Endodermal cell (in vitro differentiated cells): ENCODE measurements around the gene GPS1. TPM values are rescaled to one million over a fixed set of nuclear protein-coding genes. Genes with fewer than 3 reads are reported as not detected.

ENCODE experiments used
- DNase-seq: peaks from one replicate; pipeline ENCODE4 v3.0.0-alpha.2; 2017
- H3K27ac ChIP-seq: 2 replicates; pipeline ENCODE4 v1.5.1; 2013; ENCODE audit warnings: mild to moderate bottlenecking, low read depth, low read length, moderate library complexity
- H3K27me3 ChIP-seq: 2 replicates; pipeline ENCODE4 v1.6.1; 2013; ENCODE audit warnings: mild to moderate bottlenecking, low read length, moderate library complexity; ENCODE audit not compliant: insufficient read depth, control insufficient read depth, poor library complexity, severe bottlenecking
- H3K36me3 ChIP-seq: 2 replicates; pipeline ENCODE4 v1.7.0; 2013; ENCODE audit warnings: mild to moderate bottlenecking, low read length, moderate library complexity; ENCODE audit not compliant: control insufficient read depth, insufficient read depth
- H3K4me1 ChIP-seq: one replicate; pipeline ENCODE4 v1.7.0; 2013; ENCODE audit warnings: low read length; ENCODE audit not compliant: control insufficient read depth, insufficient read depth
- H3K4me3 ChIP-seq: 2 replicates; pipeline ENCODE4 v1.5.1; 2013; ENCODE audit warnings: mild to moderate bottlenecking, low read length, moderate library complexity
- H3K9ac ChIP-seq: 2 replicates; pipeline ENCODE4 v1.6.1; 2013; ENCODE audit warnings: mild to moderate bottlenecking, low read length, moderate library complexity; ENCODE audit not compliant: poor library complexity, severe bottlenecking; ENCODE audit errors: extremely low read depth
- H3K9me3 ChIP-seq: 2 replicates; pipeline ENCODE4 v1.6.1; 2013; ENCODE audit warnings: mild to moderate bottlenecking, low read length, moderate library complexity; ENCODE audit not compliant: control insufficient read depth
- H3K27ac Mint-ChIP-seq: 2 replicates; pipeline ENCODE4 v1.8.0; 2020; ENCODE audit warnings: mixed read lengths
- H3K27me3 Mint-ChIP-seq: 2 replicates; pipeline ENCODE4 v1.8.0; 2021; ENCODE audit warnings: mild to moderate bottlenecking, mixed read lengths; ENCODE audit not compliant: insufficient read depth
- H3K36me3 Mint-ChIP-seq: 2 replicates; pipeline ENCODE4 v1.8.0; 2020; ENCODE audit warnings: low read depth, mixed read lengths
- H3K4me1 Mint-ChIP-seq: 2 replicates; pipeline ENCODE4 v1.8.0; 2020; ENCODE audit warnings: mixed read lengths
- H3K4me3 Mint-ChIP-seq: 2 replicates; pipeline ENCODE4 v1.8.0; 2020; ENCODE audit warnings: mild to moderate bottlenecking, moderate library complexity, mixed read lengths
- H3K9me3 Mint-ChIP-seq: 2 replicates; pipeline ENCODE4 v1.8.0; 2020; ENCODE audit warnings: mild to moderate bottlenecking, mixed read lengths
- WGBS, 2 experiments: methylation state at CpG; one replicate each; pipeline versions ENCODE4 v1.1.5 to v1.1.7; 2013; ENCODE audit warnings: missing lambda C conversion rate in 2 of 2, mixed read lengths in 1 of 2; ENCODE audit not compliant: insufficient coverage in 1 of 2, insufficient read length in 1 of 2; 5-methylcytosine and 5-hydroxymethylcytosine counted together
- total RNA-seq, 2 donors: library from RNA; stranded (reverse); fragmentation: NEBNext Ultra II Directional in 1 of 2; extraction: Animal tissue kit (Norgen Biotek cat#: 25700) in 1 of 2; gene quantifications; 2 replicates in 1 of 2; 3 replicates in 1 of 2; pipeline ENCODE4 v1.2.1, GENCODE V29; 2021
- TF ChIP-seq, protein P1 (sequence below): fragments of 200-600 bp; sonication (generic); conservative IDR thresholded peaks from 2 replicates; pipeline ENCODE4 v1.5.0; 2021; ENCODE audit warnings: antibody characterized with exemption, mild to moderate bottlenecking

The GPS1 gene
- total RNA-seq, 2 donors from 2014 or later: 152 to 153 TPM

DNA sequence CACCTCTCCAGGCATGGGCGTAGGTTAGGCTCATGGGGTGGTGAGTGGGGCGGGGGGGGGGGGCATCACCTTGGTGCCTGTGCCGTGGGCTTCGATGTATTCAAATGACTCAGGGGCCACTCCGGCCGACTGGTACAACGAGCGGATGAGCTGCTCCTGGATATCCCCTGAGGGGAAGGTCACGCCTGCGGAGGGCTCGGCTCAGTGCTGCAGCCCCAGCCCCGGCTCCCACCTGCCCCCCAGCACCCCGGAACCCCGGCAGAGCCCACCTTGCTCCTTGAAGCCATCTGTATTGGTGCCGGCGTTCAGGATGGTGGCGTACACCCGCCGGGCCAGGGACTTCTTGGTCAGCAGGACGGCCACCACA, 40.9 kb downstream of the GPS1 start:
- Mint-ChIP-seq H3K4me1 (peaks cover 2% of the 10 kb centered on the region), H3K27me3 (no peaks in the 10 kb centered on the region), H3K27ac (no peak overlapping the region), H3K9me3 (no peaks in the 10 kb centered on the region), H3K36me3 (peaks cover 32% of the 10 kb centered on the region), H3K4me3 (no peak overlapping the region)
- no peak overlapping the region for H3K27ac ChIP-seq
- no peaks in the 10 kb centered on the region for H3K9me3 ChIP-seq
- DNase-seq: no peak
- H3K9ac ChIP-seq: no peak overlapping the region
- peaks cover 17% of the 10 kb centered on the region for H3K4me1 ChIP-seq
- TF ChIP-seq, protein P1, sequence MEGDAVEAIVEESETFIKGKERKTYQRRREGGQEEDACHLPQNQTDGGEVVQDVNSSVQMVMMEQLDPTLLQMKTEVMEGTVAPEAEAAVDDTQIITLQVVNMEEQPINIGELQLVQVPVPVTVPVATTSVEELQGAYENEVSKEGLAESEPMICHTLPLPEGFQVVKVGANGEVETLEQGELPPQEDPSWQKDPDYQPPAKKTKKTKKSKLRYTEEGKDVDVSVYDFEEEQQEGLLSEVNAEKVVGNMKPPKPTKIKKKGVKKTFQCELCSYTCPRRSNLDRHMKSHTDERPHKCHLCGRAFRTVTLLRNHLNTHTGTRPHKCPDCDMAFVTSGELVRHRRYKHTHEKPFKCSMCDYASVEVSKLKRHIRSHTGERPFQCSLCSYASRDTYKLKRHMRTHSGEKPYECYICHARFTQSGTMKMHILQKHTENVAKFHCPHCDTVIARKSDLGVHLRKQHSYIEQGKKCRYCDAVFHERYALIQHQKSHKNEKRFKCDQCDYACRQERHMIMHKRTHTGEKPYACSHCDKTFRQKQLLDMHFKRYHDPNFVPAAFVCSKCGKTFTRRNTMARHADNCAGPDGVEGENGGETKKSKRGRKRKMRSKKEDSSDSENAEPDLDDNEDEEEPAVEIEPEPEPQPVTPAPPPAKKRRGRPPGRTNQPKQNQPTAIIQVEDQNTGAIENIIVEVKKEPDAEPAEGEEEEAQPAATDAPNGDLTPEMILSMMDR: no peak
- peaks cover 67% of the 10 kb centered on the region for H3K36me3 ChIP-seq
- 96 to 98% methylated on average over 9 to 20 of the region's 20 CpGs for WGBS, 2 experiments
- no peaks in the 10 kb centered on the region for H3K27me3 ChIP-seq
- H3K4me3 ChIP-seq: no peak overlapping the region

DNA sequence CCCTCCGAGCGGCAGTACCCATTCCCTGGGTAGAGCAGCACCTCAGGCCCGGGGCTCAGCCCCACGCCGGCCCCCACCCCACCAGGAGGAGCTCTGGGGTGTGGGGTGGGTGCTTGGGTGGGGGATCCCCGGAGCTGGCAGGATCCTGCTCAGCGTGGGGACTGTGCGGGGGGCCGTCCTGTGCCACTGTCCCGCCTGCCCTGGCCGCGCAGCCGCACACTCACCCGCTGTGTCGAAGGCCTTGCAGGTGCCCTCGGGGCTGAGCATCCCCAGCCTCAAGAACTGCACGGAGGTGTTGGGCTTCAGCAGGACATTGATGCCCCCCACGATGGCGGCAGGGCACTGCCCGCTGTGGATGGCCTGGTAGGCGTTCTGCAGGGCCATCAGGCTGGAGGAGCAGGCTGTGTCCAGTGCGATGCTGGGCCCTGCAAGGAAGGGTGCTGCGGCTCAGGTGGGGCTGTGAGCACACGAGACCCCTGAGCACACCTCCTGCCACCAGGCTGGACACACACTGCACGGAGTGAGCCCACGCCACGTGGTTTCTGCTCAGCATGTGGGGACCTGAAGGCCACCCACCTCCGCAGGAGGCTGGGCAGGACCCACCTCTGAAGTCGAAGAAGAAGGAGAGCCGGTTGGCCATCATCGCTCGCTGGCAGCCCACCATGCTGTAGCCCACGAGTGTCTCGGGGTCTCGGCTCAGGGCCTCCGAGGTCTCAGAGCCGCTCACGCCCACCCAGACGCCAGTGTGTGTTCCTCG, 41.5 kb downstream of the GPS1 start:
- H3K27ac ChIP-seq: no peak overlapping the region
- H3K4me3 ChIP-seq: no peak overlapping the region
- no peaks in the 10 kb centered on the region for H3K27me3 Mint-ChIP-seq
- H3K9me3 Mint-ChIP-seq: no peaks in the 10 kb centered on the region
- H3K36me3 ChIP-seq: peaks cover 62% of the 10 kb centered on the region
- H3K4me1 ChIP-seq: peaks cover 17% of the 10 kb centered on the region
- H3K9me3 ChIP-seq: no peaks in the 10 kb centered on the region
- peaks cover 2% of the 10 kb centered on the region for H3K4me1 Mint-ChIP-seq
- 95 to 96% methylated on average over 32 to 40 of the region's 40 CpGs for WGBS, 2 experiments
- no peaks in the 10 kb centered on the region for H3K27me3 ChIP-seq
- H3K4me3 Mint-ChIP-seq: no peak overlapping the region
- TF ChIP-seq, protein P1: no peak
- no peak overlapping the region for H3K9ac ChIP-seq
- H3K27ac Mint-ChIP-seq: no peak overlapping the region
- no peak for DNase-seq
- peaks cover 28% of the 10 kb centered on the region for H3K36me3 Mint-ChIP-seq

DNA sequence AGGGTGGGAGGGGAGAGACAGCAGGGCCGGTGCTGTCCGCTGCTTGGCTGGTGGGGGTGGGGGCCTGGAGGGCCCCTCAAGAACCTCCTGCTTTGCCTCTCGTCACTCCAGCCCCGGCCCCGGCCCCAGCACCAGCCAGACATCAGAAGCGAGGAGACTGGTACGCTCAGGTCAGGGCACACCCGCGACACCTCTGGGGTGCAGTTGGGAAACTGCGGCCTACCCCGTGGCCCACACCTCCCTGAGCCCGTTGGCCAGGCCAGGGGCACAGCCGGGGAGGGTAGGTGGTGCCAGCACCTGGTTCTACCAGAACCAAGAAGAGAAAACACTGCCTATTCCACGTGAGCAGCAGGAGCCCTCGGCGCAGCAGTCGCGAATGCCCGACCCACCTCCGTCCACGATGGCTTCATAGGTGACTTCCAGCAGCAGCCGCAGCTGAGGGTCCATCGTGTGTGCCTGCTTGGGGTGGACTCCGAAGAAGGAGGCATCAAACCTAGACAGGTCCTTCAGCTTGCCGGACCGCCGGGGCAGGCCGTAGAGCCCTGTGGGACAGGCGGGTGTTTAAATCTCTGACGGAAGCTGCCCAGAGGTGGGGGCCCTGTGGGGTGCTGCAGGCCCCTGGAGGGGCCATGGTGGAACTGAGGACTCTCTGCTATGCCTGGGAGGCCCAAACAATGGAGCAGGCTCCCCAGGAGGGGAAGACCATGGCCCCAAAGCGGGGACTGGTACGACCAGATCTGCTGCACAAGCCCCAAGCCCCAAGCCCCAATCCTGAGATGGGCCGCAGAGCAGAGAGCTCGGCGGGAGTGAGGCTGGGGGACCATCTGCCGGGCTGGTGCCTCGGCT, 43.5 kb downstream of the GPS1 start:
- Mint-ChIP-seq H3K27ac (no peak overlapping the region), H3K4me3 (peak overlapping the region; percentile 68), H3K27me3 (no peaks in the 10 kb centered on the region), H3K36me3 (peaks cover 22% of the 10 kb centered on the region), H3K4me1 (peaks cover 9% of the 10 kb centered on the region), H3K9me3 (no peaks in the 10 kb centered on the region)
- H3K9me3 ChIP-seq: no peaks in the 10 kb centered on the region
- H3K36me3 ChIP-seq: peaks cover 49% of the 10 kb centered on the region
- H3K27ac ChIP-seq: no peak overlapping the region
- H3K4me3 ChIP-seq: peak overlapping the region; percentile 45
- H3K27me3 ChIP-seq: no peaks in the 10 kb centered on the region
- no peak for DNase-seq
- WGBS, 2 experiments: 93 to 95% methylated on average over 27 to 37 of the region's 37 CpGs
- H3K9ac ChIP-seq: no peak overlapping the region
- H3K4me1 ChIP-seq: peaks cover 17% of the 10 kb centered on the region
- TF ChIP-seq, protein P1: no peak
